Parathyroid adenoma (tissue), 2 donors: Measurements from ENCODE around the gene ITGAD.
A peak's percentile ranks its signal among the peaks of the same experiment; 100 is the strongest.

Source experiments
- H2AFZ ChIP-seq: fragments of 300-600 bp; sonication (generic); one replicate; pipeline ENCODE4 v1.7.0; 2017; ENCODE audit warnings: antibody characterized with exemption, mild to moderate bottlenecking
- H3K27ac ChIP-seq: fragments of 300-600 bp; sonication (generic); one replicate; pipeline ENCODE4 v1.7.0; 2017
- H3K27me3 ChIP-seq: fragments of 300-600 bp; sonication (generic); one replicate; pipeline ENCODE4 v1.7.0; 2017; ENCODE audit warnings: low read length; ENCODE audit not compliant: control insufficient read depth, insufficient read depth
- H3K36me3 ChIP-seq: fragments of 300-600 bp; sonication (generic); one replicate; pipeline ENCODE4 v1.7.0; 2017; ENCODE audit warnings: low read length; ENCODE audit not compliant: control insufficient read depth, insufficient read depth
- H3K4me1 ChIP-seq: fragments of 300-600 bp; sonication (generic); one replicate; pipeline ENCODE4 v1.7.0; 2017; ENCODE audit warnings: control low read depth
- H3K4me2 ChIP-seq: fragments of 300-600 bp; sonication (generic); one replicate; pipeline ENCODE4 v1.7.0; 2017; ENCODE audit warnings: low read length
- H3K4me3 ChIP-seq: fragments of 300-600 bp; sonication (generic); one replicate; pipeline ENCODE4 v1.7.0; 2017; ENCODE audit warnings: low read depth, low read length
- H3K79me2 ChIP-seq: fragments of 300-600 bp; sonication (generic); one replicate; pipeline ENCODE4 v1.7.0; 2017; ENCODE audit warnings: control low read depth
- H3K9ac ChIP-seq: fragments of 300-600 bp; sonication (generic); one replicate; pipeline ENCODE4 v1.7.0; 2017; ENCODE audit warnings: mild to moderate bottlenecking
- H3K9me3 ChIP-seq: fragments of 300-600 bp; sonication (generic); one replicate; pipeline ENCODE4 v1.7.0; 2017; ENCODE audit warnings: low read length; ENCODE audit not compliant: control insufficient read depth
- CTCF ChIP-seq: fragments of 300-600 bp; sonication (generic); IDR thresholded peaks from one replicate; pipeline ENCODE4 v1.7.0; 2017; ENCODE audit warnings: antibody characterized with exemption, mild to moderate bottlenecking
- donor health status: primary hyperparathyroidism.

Gene ITGAD

GRCh38 chr16:31452631-31453106 lies 59.5 kb downstream of the ITGAD start:
- Histone ChIP-seq H3K4me3 (no peak overlapping the region), H3K27ac (peak overlapping the region; percentile 74), H3K36me3 (no peaks in the 10 kb centered on the region), H3K79me2 (peaks cover 25% of the 10 kb centered on the region), H3K9me3 (no peaks in the 10 kb centered on the region), H3K9ac (no peak overlapping the region), H3K4me1 (peaks cover 42% of the 10 kb centered on the region), H3K4me2 (peak overlapping the region; percentile 16), H3K27me3 (no peaks in the 10 kb centered on the region), H2AFZ (no peak overlapping the region)
- TF ChIP-seq CTCF: no peak

- no peaks in the 10 kb centered on the region for H3K36me3 ChIP-seq
- H3K4me2 ChIP-seq: peak overlapping the region; percentile 16
- no peak for TF ChIP-seq CTCF
- H3K79me2 ChIP-seq: peaks cover 25% of the 10 kb centered on the region
- H3K27ac ChIP-seq: peak overlapping the region; percentile 74
- peak overlapping the region; percentile 12 for H2AFZ ChIP-seq
- H3K4me3 ChIP-seq: no peak overlapping the region
- peaks cover 42% of the 10 kb centered on the region for H3K4me1 ChIP-seq
- H3K9me3 ChIP-seq: no peaks in the 10 kb centered on the region
- H3K27me3 ChIP-seq: no peaks in the 10 kb centered on the region
- no peak overlapping the region for H3K9ac ChIP-seq
Observed at GRCh38 chr16:31453255-31454204, 60.4 kb downstream of the ITGAD start.

GRCh38 chr16:31455601-31456314 lies 62.6 kb downstream of the ITGAD start:
- Histone ChIP-seq H3K9ac (no peak overlapping the region), H3K27ac (no peak overlapping the region), H3K4me2 (peak overlapping the region; percentile 48), H3K27me3 (no peaks in the 10 kb centered on the region), H3K36me3 (no peaks in the 10 kb centered on the region), H3K9me3 (no peaks in the 10 kb centered on the region), H3K4me1 (peaks cover 45% of the 10 kb centered on the region), H3K4me3 (no peak overlapping the region), H2AFZ (no peak overlapping the region), H3K79me2 (peaks cover 25% of the 10 kb centered on the region)
- TF ChIP-seq CTCF: peak; percentile 6

GRCh38 chr16:31456988-31457360 lies 63.8 kb downstream of the ITGAD start:
- Histone ChIP-seq H3K9ac (no peak overlapping the region), H3K4me3 (peak overlapping the region; percentile 88)

More at GRCh38 chr16:31456988-31457360, 63.8 kb downstream of the ITGAD start:
- Histone ChIP-seq H3K4me2 (peak overlapping the region; percentile 62), H3K27me3 (no peaks in the 10 kb centered on the region), H2AFZ (no peak overlapping the region), H3K4me1 (peaks cover 37% of the 10 kb centered on the region), H3K36me3 (no peaks in the 10 kb centered on the region), H3K27ac (no peak overlapping the region), H3K9me3 (no peaks in the 10 kb centered on the region), H3K79me2 (peaks cover 25% of the 10 kb centered on the region)
- TF ChIP-seq CTCF: no peak
